GM21381 (cell line): ENCODE data around the gene TRPM3.

ENCODE experiments used
- ATAC-seq: cut with Tn5 transposase; IDR thresholded peaks from one replicate; pipeline ENCODE4 v1.9.1; 2021; ENCODE audit warnings: mild to moderate bottlenecking, moderate library complexity; ENCODE audit not compliant: unreplicated experiment

The TRPM3 gene

DNA sequence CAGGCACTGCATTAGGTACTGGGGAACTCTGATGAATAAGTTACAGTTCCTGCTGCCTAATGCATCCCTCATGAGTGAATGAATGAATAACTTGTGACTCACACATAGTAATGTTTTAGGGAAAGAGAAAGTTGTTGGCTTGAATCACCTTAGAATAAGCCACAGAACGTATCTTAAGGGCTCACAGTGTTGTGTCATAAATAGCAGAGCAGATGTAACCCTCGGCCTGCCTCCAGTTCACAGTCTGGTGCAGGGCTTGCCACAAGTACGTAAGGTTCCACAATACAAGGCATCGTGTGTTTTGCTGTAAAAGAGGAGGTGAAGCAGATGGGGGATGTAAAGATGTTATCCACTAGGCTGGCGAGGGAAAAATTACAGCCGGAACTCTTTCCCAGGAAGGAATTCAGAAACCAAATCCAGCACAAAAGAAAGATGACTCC lies 218.7 kb downstream of the TRPM3 start:
- no peak for ATAC-seq

DNA sequence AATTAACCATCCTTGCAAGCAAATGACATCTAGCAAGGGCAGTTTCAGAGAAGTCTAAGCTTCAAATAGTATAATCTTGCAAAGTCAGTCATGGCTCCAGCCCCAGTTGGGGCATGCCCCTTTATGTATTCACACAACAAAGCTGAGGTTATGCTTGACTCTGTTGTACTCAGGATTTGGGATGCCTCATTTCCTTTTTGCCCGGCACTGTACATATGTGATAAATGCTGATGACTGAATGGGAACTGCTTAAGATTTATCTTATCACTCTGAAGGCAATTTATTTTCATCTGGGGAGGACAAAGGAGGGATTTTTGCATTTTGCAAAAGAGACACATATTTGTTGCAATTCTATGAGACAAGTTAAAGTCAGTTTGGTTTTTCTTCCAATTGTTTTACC lies 219.2 kb downstream of the TRPM3 start:
- ATAC-seq = no peak

DNA sequence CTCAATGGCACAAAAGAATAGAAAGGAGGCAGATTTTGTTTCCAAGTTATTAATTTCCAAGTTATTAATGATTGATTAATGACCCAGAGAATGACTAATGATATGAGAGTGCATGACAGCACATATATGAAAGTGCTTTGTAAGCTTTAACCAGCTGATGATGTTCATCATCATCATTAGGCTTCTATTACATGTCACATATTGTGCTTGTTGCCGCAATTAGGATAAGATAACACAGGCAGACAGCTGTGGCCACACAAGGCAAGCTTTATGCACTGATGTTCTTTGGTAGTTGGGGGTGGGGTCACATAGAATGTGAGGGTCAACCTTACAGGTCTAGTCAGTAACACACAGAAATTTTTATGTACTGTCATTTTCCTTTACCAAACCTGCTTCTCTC lies 219.7 kb downstream of the TRPM3 start:
- no peak for ATAC-seq

DNA sequence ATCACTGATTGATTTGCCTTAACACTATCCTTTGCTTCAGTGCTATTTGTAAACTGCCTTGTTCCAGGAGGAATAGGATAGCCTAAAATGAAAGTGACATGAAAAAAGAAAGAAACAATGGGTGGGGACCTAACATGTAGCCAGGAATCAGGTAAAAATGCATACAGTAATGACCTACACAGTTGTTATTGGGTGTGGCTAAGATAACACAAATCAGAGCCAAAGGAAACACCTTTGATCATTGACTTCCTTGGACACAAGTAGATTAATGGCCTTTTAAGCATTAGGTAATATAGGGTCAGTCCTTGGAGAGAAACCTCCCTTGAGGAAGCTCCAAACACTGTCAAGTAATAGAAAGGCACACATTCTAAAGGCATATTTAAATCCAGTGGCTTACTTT lies 220.4 kb downstream of the TRPM3 start:
- ATAC-seq = no peak

DNA sequence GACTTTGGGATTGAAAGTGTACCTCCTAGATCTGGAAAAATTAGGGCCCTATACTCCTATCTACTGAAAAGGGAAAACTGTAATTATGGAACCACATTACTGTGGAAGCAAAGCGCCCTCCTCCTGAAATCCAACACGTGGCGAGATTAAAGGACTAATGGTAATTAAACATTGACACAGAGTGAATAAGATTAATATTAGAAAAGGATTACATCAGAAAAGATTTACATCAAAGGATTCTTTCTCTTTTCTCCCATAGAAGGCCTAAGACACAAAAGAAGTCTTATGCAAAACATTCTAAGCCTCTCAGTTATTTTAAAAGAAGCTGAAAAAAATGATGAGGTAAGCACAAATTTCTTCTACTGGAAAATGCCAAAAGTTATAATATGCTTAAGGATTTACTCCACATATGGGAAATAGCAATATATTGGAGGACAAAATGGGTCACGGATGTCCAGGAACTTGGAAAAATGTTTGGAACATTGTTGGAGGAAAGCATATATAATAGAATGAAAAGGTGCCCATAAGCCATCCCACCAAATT lies 227.8 kb downstream of the TRPM3 start:
- ATAC-seq = no peak

DNA sequence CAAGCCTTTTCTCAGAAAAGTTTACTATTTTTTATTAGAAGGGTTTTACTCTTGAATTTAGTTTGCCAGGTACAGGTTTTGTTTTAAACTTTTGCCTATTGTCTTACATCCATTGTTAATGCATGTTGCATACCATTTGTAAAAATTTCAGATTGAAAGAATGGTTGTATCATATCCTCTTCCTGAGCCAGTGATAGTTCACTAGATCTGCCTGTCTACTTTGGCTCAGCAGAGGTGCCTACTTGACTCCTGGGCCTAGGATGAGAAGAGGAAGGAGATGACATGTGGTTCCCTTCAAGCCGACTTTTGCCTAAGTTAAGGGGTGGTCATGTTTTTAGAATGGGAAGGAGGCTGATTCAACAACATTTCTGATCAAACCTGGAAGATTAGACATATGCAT lies 232.9 kb downstream of the TRPM3 start:
- no peak for ATAC-seq

DNA sequence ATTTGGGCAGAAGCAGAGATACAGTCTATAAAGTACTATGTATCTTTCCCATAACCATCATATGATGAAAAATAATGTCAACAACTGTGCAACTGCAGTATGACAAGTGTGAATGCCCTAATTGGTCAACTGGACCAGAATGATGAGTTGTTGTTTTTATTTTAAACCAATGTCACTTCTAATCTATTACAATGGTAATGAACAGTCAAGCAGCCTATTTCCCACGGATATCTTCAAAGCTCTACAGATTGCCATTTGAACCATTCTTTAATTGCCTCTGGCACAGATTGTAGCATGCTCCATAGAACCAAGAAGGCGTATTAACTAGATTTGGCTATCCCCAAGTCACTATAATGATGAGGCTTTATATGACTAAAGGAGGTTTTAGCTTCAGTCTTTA lies 233.6 kb downstream of the TRPM3 start:
- no peak for ATAC-seq

DNA sequence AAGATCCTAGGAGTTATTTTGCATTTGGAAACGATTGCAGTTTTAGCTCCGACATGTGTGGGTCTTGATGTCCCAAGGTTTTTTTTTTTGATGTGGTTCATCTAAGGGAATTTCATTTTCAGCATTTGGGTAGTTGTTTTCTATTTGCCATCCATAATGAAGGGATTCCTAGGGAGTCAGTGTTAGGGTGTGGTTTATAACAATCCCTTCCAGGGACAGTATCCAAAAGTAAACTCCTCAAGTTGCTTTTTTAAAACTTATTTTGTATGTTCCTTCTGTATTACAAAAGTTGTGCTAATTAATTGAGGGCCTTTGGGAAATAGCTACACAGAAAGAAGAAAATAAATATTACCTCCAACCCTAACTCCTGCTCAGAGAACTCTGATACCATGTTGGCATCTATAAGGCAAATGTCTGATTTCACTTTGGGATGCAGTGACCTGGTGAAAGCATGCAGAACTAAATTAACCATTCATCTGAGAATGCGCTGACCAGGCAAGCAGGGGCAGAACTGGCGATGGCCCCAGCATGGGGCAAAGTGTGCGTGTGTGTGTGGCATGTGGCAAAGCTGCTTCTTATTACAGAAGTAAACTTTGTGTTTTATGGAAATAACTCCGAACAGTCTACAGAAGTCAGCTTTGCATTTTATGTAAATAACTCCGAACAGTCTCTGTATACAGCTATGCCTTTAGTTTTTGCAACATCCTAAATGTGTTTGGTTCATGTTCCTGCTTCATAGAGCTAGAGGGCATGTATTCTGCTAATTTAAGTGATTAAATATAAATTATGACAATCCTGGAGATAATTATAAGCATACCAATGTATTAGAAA lies 237.2 kb downstream of the TRPM3 start:
- ATAC-seq = no peak

DNA sequence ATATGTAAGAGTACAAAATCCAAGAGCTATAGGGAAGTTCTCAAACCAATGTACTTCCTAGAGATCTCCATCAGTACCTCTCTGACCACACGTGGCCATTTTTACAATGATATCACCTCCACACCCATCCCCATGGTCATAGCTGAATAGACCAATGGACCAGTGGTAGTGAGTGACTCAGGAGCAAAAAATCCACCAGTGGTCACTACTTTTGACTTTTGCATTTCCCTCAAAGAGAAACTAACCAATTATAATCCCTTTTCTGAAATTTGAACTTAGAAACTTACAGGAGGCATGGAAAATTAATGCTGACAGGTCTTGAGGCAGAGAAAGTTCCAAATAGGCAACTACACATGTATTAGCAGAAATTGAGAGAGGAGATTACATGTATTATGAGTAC lies 238.4 kb downstream of the TRPM3 start:
- ATAC-seq = no peak

DNA sequence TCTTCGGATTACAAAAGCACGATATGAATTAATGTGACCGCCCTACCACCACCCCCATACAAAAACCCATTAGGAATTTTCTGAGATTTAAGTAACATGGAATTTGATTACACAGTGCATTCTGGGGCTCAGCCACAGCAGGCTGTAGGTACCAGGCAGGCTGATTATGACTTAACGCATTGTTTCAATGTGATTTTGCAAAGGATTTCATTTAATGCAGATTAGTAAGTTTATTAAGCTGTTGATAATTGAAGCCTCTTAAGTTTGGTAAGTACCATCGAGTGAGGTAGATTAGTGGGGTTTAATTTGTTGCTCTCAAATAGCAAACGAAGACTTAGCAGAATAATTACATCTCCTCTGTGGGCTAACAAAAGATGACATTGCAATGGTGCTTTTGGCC lies 240.1 kb downstream of the TRPM3 start:
- ATAC-seq = no peak

DNA sequence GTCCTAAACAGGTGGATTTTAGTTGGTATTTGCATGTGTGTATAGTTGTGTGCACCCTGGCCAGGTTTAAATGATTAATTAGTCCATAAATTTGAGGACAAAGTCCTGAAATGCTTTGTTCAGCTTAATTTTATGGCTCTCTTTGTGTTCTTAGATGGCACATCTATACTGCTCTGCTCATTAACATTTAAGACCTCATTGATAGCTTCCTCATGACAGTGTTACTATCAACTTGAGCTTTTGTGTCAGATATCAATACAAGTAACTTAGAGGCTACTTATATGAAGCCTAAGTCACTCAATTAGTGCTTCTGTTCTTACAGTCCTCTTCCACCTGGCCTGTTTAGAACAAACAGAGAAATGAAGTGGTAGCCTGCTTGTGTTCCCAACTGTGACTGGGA lies 240.9 kb downstream of the TRPM3 start:
- ATAC-seq = no peak

DNA sequence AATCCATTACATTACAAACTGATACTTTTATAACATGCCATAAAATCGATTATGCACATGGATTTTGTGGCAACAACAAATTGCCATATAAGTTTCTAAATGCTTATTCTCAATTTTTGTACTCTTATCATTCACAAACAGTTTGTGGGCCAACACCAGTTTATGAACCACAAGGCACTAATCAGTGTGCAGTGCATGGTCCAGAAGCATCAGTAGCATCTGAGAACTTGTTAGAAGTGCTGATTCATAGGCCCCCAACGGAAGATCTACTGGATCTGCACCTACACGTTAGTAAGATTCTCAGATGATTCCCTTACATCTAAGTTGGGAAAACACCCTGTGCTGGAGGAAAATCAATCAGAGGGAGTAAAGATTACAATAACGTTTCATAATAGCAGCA lies 242.8 kb downstream of the TRPM3 start:
- ATAC-seq = no peak

DNA sequence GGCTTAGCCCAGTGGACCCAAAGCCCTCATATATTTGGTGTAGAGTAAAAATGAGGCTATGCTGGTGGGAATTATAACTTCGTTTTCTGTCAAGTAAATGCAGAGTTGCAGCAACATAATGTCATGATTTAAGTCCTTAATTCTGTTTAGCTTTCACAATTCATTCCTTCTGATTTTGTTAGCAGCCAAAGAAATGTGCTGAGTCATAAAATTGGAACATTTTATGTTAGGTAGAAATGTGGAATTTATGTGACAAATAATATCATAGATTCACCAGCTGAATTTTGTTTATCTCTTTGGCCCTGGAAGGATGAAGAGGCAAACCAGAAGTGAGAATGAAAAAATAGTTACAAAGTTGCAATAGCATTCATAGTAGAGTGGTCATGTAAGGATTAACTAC lies 247.0 kb downstream of the TRPM3 start:
- ATAC-seq = no peak

DNA sequence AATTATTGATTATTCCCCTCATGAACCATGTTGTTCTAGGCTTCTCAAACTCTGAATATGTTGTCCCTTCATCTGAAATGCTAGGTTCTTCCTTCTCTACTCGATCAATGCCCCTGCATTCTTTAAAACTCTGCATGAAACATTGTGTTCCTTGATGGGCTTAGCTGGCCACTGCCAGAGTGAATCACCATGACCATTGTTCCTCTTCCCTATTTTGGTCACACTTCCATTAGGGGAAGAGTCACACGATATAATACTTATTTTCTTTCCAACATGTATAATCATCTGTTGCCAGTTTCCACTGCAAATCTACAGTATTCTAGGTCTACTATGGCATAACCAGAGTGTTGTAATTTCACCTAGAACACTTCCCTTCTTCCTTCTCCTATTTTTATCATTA lies 247.9 kb downstream of the TRPM3 start:
- ATAC-seq = no peak

DNA sequence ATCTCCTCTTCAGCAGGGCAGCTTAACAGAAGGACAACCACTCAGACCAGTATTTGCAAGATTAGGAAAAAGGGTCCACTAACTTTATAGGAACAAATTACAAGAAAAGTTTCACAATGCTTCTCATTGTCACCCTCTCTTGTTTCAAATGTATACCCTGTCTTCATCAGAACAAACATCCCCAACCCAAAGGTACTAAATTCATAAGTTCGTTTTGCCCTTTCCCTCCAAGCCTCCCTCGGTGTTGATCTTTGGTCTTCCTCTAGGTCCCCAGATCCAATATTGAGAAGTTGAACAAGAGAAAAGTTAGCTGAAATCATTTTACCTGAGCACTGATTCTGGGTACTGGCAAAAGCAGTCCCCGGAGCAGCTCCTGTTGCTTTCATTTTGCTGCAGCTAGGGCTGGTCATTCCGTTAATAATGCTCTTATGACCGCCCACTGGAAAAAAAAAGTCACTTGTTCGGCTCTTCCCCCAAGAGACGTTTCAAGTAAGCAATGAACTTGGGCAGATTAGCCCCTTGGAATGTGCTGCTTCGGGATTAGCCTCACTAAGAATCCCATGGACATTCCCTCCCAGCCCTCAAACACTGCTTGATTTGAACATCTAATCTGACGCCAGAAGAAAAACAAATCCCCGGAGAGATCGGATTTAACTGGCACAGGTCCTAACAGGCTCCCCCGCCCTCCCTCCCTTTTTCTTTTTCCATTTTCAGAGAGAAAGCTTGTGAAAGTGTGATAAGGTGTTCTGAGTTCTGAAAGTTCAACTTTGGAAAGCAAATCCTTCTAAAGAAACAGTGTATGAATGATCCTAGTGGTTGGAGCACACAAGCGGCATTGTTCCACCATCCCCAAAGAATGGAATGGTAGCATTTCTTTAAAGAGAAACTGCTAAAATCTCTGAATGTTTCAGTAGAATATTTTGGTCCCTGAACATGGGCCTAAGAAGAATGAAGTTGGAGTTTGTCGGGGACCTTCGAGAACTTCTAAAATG lies 252.5 kb downstream of the TRPM3 start:
- no peak for ATAC-seq

DNA sequence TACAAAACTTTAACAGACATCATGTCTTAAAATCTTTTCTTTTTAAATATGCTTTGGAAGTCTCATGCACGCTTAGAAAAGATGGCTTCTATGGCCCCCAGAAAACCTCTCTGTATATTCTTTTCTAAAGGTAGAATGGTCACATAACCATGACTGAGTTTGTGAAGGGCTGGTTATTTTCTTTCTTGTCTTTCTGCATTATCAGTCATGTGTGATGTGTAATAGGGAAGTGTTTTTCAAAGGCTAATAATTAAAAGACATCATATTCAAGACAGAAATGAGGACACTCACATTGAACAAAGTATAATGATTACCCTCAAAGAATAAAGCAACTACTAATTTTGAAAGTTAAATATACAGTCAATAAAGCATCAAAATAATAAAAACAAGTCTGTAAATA lies 253.4 kb downstream of the TRPM3 start:
- ATAC-seq = no peak

DNA sequence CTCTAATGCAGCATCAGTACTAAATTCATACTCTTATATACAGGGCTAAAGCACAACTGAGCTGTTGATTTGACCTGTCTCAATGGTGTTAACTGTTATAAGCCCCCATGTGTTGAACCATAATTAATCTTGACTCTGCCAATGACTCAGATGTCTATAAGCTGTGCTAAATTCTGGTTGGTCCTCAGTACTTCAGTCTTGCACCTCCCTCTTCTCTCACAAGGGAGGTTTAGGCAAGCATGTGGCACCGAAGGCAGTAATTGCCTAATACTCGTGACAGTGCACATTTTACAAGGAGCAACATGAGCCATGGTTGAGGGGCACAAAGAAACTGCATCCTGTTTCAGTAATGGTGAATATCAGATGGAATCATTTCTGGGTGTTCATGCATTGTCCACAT lies 255.9 kb downstream of the TRPM3 start:
- ATAC-seq = no peak

DNA sequence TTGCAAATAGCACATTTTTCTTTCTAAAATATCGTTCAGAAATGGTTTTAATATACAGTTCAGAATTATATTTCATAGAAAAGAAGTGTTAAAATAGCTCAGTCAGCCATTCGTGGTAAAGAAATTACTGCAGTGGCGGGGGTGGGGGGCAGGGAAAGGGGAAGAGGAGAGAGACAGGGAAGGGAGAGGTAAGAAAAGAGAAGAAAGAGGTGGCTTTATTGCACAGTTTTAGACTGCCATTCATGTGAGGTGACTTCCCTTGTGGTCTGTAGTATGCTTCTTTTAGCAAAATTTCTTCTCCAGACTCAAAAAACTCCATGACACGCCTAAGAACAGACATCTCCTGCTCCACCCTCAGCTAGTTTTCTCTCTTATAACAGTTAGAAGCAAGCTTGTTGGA lies 259.6 kb downstream of the TRPM3 start:
- ATAC-seq = no peak

DNA sequence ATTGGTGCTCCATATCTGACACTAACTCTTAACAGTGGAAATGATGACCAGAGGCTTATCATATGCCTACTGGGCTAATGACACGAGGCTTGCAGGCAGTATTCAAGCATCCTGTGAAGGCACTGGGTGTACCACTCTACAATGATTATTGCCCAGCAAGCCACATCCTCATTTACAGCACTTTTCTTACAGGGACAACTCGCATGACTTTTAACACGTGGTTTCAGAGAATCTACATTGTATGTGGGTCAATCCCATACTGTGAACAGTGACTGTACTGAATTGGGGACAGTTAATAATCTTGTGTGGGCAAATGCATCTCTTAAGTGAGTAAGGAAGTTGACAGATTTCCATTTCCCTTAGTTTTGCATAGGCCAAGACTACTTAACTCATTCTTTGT lies 260.0 kb downstream of the TRPM3 start:
- no peak for ATAC-seq

DNA sequence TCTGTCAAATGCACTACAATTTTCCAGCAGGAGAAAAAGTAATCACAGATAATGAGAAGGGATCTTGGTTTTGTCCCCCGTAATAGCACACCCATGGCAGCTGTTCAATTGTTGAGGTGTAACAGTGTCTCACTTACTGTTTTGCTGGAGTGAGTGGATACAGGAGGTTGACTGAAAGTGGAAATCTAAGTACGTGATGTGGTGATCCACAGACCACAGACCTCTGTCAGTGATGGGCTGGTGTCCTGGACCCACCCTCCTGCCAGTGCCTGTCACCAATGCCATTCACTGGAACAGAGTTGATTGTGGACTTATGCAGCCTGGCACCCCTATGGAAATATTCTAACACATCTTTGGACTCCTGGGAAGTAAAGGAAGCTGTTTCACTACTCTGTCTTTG lies 261.7 kb downstream of the TRPM3 start:
- ATAC-seq = no peak

DNA sequence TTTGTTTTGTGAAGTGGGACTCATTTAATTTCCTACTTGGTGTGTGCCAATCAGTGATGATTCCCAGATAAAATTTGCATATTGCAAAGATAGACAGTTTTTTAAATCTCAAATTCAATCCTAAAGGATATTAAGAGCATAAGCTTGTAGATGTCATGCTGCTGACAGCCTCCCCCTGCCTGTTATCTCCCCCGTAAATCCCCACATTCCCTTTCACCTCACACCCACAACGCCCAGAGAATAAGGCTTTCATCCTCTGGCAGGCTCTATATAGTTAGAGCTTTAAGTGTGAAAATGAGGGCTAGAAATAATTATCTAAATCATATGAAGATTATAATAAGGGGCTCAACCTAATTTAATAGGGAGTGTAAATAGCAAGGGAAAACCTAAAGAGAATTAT lies 265.0 kb downstream of the TRPM3 start:
- no peak for ATAC-seq
